ENCODE measurements around the gene SLC22A23. TPM values are rescaled to one million over a fixed set of nuclear protein-coding genes. Genes with fewer than 3 reads are reported as not detected.

SLC22A23 gene
- polyA plus RNA-seq, 4 donors, result 9.5 to 38.3 (median 15.0) TPM

- Histone ChIP-seq H3K27ac (ENCODE audit: low read depth in 1 of 3, low read length in 2 of 3) (no peak overlapping the region), H3K9me3 (ENCODE audit: control insufficient read depth in 2 of 2, insufficient read depth in 1 of 2, low read depth in 1 of 2, low read length in 1 of 2) (no peaks in the 10 kb centered on the region), H3K27me3 (ENCODE audit: control insufficient read depth in 3 of 3, insufficient read depth in 3 of 3, low read length in 3 of 3) (no peaks in the 10 kb centered on the region), H3K4me1 (ENCODE audit: control insufficient read depth in 3 of 3, insufficient read depth in 2 of 3, low read depth in 1 of 3, low read length in 2 of 3) (peaks cover 0 to 3% (median 0%) of the 10 kb centered on the region in 3 donors), H3K4me3 (ENCODE audit: low read depth in 1 of 3, low read length in 3 of 3) (no peak overlapping the region), H3K36me3 (ENCODE audit: control insufficient read depth in 3 of 3, insufficient read depth in 2 of 3, low read depth in 1 of 3, low read length in 3 of 3) (peaks cover 0 to 38% (median 2%) of the 10 kb centered on the region in 3 donors)
- FAIRE-seq (no peak), DNase-seq (no peak)
- 76 to 89% (median 86%) methylated on average over 9 of the region's 9 CpGs for WGBS, 3 donors
Observed at GRCh38 chr6:3326981-3327380, 129.9 kb downstream of the SLC22A23 start.

- H3K27ac ChIP-seq (ENCODE audit: low read depth in 1 of 3, low read length in 2 of 3), result no peak overlapping the region
- 92 to 96% (median 93%) methylated on average over 11 of the region's 11 CpGs for WGBS, 3 donors
- no peak for DNase-seq
- H3K9me3 ChIP-seq (ENCODE audit: control insufficient read depth in 2 of 2, insufficient read depth in 1 of 2, low read depth in 1 of 2, low read length in 1 of 2), result no peaks in the 10 kb centered on the region
- FAIRE-seq, result no peak
- no peaks in the 10 kb centered on the region for H3K27me3 ChIP-seq (ENCODE audit: control insufficient read depth in 3 of 3, insufficient read depth in 3 of 3, low read length in 3 of 3)
- peaks cover 0 to 43% (median 2%) of the 10 kb centered on the region in 3 donors for H3K36me3 ChIP-seq (ENCODE audit: control insufficient read depth in 3 of 3, insufficient read depth in 2 of 3, low read depth in 1 of 3, low read length in 3 of 3)
- H3K4me3 ChIP-seq (ENCODE audit: low read depth in 1 of 3, low read length in 3 of 3), result no peak overlapping the region
- peaks cover 0 to 3% (median 0%) of the 10 kb centered on the region in 3 donors for H3K4me1 ChIP-seq (ENCODE audit: control insufficient read depth in 3 of 3, insufficient read depth in 2 of 3, low read depth in 1 of 3, low read length in 2 of 3)
Observed at GRCh38 chr6:3326184-3326971, 130.5 kb downstream of the SLC22A23 start.

- H3K4me1 ChIP-seq (ENCODE audit: control insufficient read depth in 3 of 3, insufficient read depth in 2 of 3, low read depth in 1 of 3, low read length in 2 of 3), result peaks cover 0 to 3% (median 0%) of the 10 kb centered on the region in 3 donors
- H3K36me3 ChIP-seq (ENCODE audit: control insufficient read depth in 3 of 3, insufficient read depth in 2 of 3, low read depth in 1 of 3, low read length in 3 of 3), result peaks cover 0 to 50% (median 5%) of the 10 kb centered on the region in 3 donors
- H3K27ac ChIP-seq (ENCODE audit: low read depth in 1 of 3, low read length in 2 of 3), result no peak overlapping the region
- no peaks in the 10 kb centered on the region for H3K9me3 ChIP-seq (ENCODE audit: control insufficient read depth in 2 of 2, insufficient read depth in 1 of 2, low read depth in 1 of 2, low read length in 1 of 2)
- H3K4me3 ChIP-seq (ENCODE audit: low read depth in 1 of 3, low read length in 3 of 3), result no peak overlapping the region
- FAIRE-seq, result no peak
- no peaks in the 10 kb centered on the region for H3K27me3 ChIP-seq (ENCODE audit: control insufficient read depth in 3 of 3, insufficient read depth in 3 of 3, low read length in 3 of 3)
- DNase-seq, result no peak
Observed at GRCh38 chr6:3325210-3325609, 131.6 kb downstream of the SLC22A23 start.

DNA sequence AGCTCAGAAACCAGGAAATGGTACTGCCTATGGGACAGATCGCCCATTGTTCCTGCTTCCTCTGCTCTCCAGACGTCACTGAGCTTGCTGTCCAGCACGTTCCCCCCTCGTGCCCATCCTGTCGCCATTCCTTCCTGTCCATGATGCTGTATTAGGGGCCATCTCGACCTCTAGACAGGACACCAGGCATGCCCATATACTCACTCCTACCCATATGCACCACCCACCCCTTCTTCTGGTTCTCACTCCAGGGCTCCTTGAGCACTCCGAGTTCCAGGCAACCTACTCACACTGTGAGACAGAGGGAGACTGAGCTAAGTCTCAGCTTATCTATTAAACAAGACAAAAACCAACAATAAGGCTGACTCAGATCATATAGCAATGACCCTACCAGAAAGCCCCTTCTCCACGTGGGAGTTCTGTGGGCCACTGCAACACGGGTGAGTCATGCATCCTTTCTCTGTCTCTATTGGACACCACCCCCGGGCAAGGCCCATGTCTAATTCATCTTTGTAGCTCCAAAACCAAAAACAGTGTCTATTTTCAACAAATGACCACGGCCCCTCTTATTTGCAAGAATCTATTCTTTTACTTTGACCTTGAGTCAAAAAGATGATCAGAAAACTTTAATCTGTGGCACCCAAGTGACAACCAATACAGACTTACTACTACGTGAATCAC lies 132.4 kb downstream of the SLC22A23 start:
- Histone ChIP-seq H3K4me3 (ENCODE audit: low read depth in 1 of 3, low read length in 3 of 3) (no peak overlapping the region), H3K36me3 (ENCODE audit: control insufficient read depth in 3 of 3, insufficient read depth in 2 of 3, low read depth in 1 of 3, low read length in 3 of 3) (peaks cover 0 to 50% (median 7%) of the 10 kb centered on the region in 3 donors), H3K27me3 (ENCODE audit: control insufficient read depth in 3 of 3, insufficient read depth in 3 of 3, low read length in 3 of 3) (no peaks in the 10 kb centered on the region), H3K4me1 (ENCODE audit: control insufficient read depth in 3 of 3, insufficient read depth in 2 of 3, low read depth in 1 of 3, low read length in 2 of 3) (peaks cover 0 to 3% (median 0%) of the 10 kb centered on the region in 3 donors), H3K27ac (ENCODE audit: low read depth in 1 of 3, low read length in 2 of 3) (peak overlapping the region in 1 of 3 donors; percentile 82), H3K9me3 (ENCODE audit: control insufficient read depth in 2 of 2, insufficient read depth in 1 of 2, low read depth in 1 of 2, low read length in 1 of 2) (no peaks in the 10 kb centered on the region)
- FAIRE-seq (no peak), DNase-seq (no peak)
- WGBS, 3 donors, result 67 to 81% (median 71%) methylated on average over 12 of the region's 12 CpGs

DNA sequence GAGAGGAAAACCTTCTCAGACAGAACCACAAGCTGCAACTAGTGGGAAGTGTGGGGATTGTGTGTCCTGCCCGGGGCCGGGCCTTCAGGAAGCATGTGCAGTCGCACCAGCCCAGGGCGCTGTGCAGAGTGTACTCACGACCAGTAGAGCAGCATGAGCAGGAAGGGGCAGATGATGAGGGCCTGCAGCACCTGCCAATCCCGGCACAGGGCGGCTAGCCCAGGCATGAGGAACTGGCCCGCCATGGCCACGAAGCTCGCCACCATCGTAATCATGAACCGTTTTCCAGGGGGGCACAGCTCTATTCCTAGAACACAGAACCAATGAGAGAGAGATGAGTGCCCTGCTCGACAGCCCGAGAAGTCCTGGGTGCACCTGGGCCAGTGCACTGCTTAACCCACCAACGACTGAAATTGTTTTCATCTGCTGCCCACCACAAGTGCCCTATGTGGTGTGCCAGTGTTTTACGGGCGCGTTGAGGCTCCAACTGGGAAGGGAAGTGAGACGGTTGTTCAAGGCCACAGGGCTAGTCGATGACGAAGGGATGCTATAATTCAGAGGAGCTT lies 133.1 kb downstream of the SLC22A23 start:
- H3K9me3 ChIP-seq (ENCODE audit: control insufficient read depth in 2 of 2, insufficient read depth in 1 of 2, low read depth in 1 of 2, low read length in 1 of 2), result no peaks in the 10 kb centered on the region
- FAIRE-seq, result no peak
- peaks cover 0 to 54% (median 7%) of the 10 kb centered on the region in 3 donors for H3K36me3 ChIP-seq (ENCODE audit: control insufficient read depth in 3 of 3, insufficient read depth in 2 of 3, low read depth in 1 of 3, low read length in 3 of 3)
- H3K27ac ChIP-seq (ENCODE audit: low read depth in 1 of 3, low read length in 2 of 3), result peak overlapping the region in 1 of 3 donors; percentile 82
- peaks cover 0 to 3% (median 0%) of the 10 kb centered on the region in 3 donors for H3K4me1 ChIP-seq (ENCODE audit: control insufficient read depth in 3 of 3, insufficient read depth in 2 of 3, low read depth in 1 of 3, low read length in 2 of 3)
- 86 to 90% (median 90%) methylated on average over 21 of the region's 21 CpGs for WGBS, 3 donors
- H3K27me3 ChIP-seq (ENCODE audit: control insufficient read depth in 3 of 3, insufficient read depth in 3 of 3, low read length in 3 of 3), result no peaks in the 10 kb centered on the region
- no peak overlapping the region for H3K4me3 ChIP-seq (ENCODE audit: low read depth in 1 of 3, low read length in 3 of 3)
- DNase-seq, result no peak

DNA sequence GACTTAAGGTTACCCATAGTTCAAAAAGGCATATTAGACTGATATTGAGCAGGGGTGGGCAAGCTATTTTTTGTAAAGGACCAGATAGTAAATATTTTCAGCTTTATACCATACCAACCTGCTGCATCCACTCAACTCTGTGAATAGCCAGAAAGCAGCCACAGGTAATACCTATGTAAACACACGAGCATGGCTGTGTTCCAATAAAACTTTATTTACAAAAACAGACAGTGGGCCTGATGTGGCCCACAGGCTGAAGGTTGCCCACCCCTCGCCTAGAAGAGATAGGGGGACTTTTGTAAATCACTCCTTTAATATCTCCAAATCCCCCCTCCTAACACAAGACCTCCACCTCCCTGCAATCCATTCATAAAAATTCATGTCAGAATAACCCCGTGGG lies 133.7 kb downstream of the SLC22A23 start:
- FAIRE-seq (no peak), DNase-seq (no peak)
- Histone ChIP-seq H3K9me3 (ENCODE audit: control insufficient read depth in 2 of 2, insufficient read depth in 1 of 2, low read depth in 1 of 2, low read length in 1 of 2) (no peaks in the 10 kb centered on the region), H3K27me3 (ENCODE audit: control insufficient read depth in 3 of 3, insufficient read depth in 3 of 3, low read length in 3 of 3) (no peaks in the 10 kb centered on the region), H3K4me1 (ENCODE audit: control insufficient read depth in 3 of 3, insufficient read depth in 2 of 3, low read depth in 1 of 3, low read length in 2 of 3) (peaks cover 0 to 3% (median 0%) of the 10 kb centered on the region in 3 donors), H3K27ac (ENCODE audit: low read depth in 1 of 3, low read length in 2 of 3) (no peak overlapping the region), H3K36me3 (ENCODE audit: control insufficient read depth in 3 of 3, insufficient read depth in 2 of 3, low read depth in 1 of 3, low read length in 3 of 3) (peaks cover 0 to 56% (median 8%) of the 10 kb centered on the region in 3 donors), H3K4me3 (ENCODE audit: low read depth in 1 of 3, low read length in 3 of 3) (no peak overlapping the region)
- WGBS, 3 donors, result 76 to 84% (median 80%) methylated on average over 3 of the region's 3 CpGs

DNA sequence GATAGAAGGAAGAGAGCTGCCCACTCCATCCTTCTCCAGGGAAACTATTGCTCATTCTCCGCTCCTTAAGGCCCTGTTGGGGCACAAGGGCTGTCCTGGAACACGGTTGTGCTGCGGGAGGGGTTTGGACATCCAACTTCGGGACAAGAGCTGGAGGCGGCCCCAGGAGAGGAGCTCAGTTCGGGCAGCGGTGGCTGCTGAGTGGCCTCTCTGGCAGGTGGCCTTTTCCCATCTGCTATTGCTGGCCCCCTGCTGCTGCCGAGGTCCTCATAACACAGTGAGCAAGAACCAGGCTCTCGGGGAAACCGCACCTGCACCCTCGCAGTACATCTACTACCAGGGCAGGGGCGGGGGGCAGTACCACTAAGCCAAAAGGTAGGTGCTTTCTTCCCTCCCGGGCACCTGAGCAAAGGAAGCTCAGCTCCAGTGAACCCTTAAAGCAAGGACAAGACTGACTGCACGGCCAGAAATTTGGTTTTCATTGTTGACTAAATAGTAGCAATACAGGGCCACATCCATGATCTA lies 134.4 kb downstream of the SLC22A23 start:
- Histone ChIP-seq H3K27ac (ENCODE audit: low read depth in 1 of 3, low read length in 2 of 3) (no peak overlapping the region), H3K4me3 (ENCODE audit: low read depth in 1 of 3, low read length in 3 of 3) (no peak overlapping the region), H3K36me3 (ENCODE audit: control insufficient read depth in 3 of 3, insufficient read depth in 2 of 3, low read depth in 1 of 3, low read length in 3 of 3) (peaks cover 0 to 62% (median 8%) of the 10 kb centered on the region in 3 donors), H3K9me3 (ENCODE audit: control insufficient read depth in 2 of 2, insufficient read depth in 1 of 2, low read depth in 1 of 2, low read length in 1 of 2) (no peaks in the 10 kb centered on the region), H3K27me3 (ENCODE audit: control insufficient read depth in 3 of 3, insufficient read depth in 3 of 3, low read length in 3 of 3) (no peaks in the 10 kb centered on the region), H3K4me1 (ENCODE audit: control insufficient read depth in 3 of 3, insufficient read depth in 2 of 3, low read depth in 1 of 3, low read length in 2 of 3) (peaks cover 0 to 3% (median 0%) of the 10 kb centered on the region in 3 donors)
- no peak for DNase-seq
- FAIRE-seq, result no peak
- WGBS, 3 donors, result 89 to 94% (median 93%) methylated on average over 14 of the region's 14 CpGs

- H3K4me1 ChIP-seq (ENCODE audit: control insufficient read depth in 3 of 3, insufficient read depth in 2 of 3, low read depth in 1 of 3, low read length in 2 of 3), result peaks cover 0 to 3% (median 0%) of the 10 kb centered on the region in 3 donors
- 55 to 82% (median 69%) methylated on average over 8 of the region's 8 CpGs for WGBS, 3 donors
- H3K36me3 ChIP-seq (ENCODE audit: control insufficient read depth in 3 of 3, insufficient read depth in 2 of 3, low read depth in 1 of 3, low read length in 3 of 3), result peaks cover 0 to 68% (median 8%) of the 10 kb centered on the region in 3 donors
- no peaks in the 10 kb centered on the region for H3K27me3 ChIP-seq (ENCODE audit: control insufficient read depth in 3 of 3, insufficient read depth in 3 of 3, low read length in 3 of 3)
- DNase-seq (no peak), FAIRE-seq (no peak)
- no peak overlapping the region for H3K27ac ChIP-seq (ENCODE audit: low read depth in 1 of 3, low read length in 2 of 3)
- no peak overlapping the region for H3K4me3 ChIP-seq (ENCODE audit: low read depth in 1 of 3, low read length in 3 of 3)
- H3K9me3 ChIP-seq (ENCODE audit: control insufficient read depth in 2 of 2, insufficient read depth in 1 of 2, low read depth in 1 of 2, low read length in 1 of 2), result no peaks in the 10 kb centered on the region
Observed at GRCh38 chr6:3321875-3322274, 135.0 kb downstream of the SLC22A23 start.
